ENCODE data around the gene HBP1.

DNA sequence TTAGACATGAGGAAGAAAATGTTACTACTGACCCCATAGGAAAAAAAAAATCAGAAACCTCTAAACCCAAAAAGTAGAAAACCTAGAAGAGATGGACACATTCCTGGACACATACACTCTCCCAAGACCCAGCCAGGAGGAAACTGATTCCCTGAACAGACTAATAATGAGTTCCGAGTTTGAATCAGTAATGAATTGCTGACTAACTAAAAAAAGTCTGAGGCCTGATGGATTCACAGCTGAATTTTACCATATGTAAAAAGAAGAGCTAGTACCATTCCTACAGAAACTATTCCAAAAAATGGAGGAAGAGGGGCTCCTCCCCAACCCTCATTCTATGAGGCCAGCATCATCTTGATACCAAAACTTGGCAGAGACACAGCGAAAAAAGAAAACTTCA is 75.8 kb downstream of the HBP1 start:
- TF ChIP-seq, protein P1, sequence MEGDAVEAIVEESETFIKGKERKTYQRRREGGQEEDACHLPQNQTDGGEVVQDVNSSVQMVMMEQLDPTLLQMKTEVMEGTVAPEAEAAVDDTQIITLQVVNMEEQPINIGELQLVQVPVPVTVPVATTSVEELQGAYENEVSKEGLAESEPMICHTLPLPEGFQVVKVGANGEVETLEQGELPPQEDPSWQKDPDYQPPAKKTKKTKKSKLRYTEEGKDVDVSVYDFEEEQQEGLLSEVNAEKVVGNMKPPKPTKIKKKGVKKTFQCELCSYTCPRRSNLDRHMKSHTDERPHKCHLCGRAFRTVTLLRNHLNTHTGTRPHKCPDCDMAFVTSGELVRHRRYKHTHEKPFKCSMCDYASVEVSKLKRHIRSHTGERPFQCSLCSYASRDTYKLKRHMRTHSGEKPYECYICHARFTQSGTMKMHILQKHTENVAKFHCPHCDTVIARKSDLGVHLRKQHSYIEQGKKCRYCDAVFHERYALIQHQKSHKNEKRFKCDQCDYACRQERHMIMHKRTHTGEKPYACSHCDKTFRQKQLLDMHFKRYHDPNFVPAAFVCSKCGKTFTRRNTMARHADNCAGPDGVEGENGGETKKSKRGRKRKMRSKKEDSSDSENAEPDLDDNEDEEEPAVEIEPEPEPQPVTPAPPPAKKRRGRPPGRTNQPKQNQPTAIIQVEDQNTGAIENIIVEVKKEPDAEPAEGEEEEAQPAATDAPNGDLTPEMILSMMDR (IDR thresholded peaks at IDR 0.05), result no peak
- TF ChIP-seq EZH2 (IDR thresholded peaks at IDR 0.05) (no peak), EZH2phosphoT487 (IDR thresholded peaks at IDR 0.05) (no peak)
